HG03469 (cell line): ENCODE results near the gene ENOPH1.
"Not testable (repeated sequence)": the region's sequence is repeated elsewhere in the genome, so short reads cannot be mapped to it uniquely, and the experiment has no call there.

ENCODE experiments used
- ATAC-seq: cut with Tn5 transposase; IDR thresholded peaks from one replicate; pipeline ENCODE4 v1.9.1; 2021; ENCODE audit warnings: mild to moderate bottlenecking, moderate library complexity, moderate number of reproducible peaks; ENCODE audit not compliant: unreplicated experiment

ENOPH1 gene

DNA sequence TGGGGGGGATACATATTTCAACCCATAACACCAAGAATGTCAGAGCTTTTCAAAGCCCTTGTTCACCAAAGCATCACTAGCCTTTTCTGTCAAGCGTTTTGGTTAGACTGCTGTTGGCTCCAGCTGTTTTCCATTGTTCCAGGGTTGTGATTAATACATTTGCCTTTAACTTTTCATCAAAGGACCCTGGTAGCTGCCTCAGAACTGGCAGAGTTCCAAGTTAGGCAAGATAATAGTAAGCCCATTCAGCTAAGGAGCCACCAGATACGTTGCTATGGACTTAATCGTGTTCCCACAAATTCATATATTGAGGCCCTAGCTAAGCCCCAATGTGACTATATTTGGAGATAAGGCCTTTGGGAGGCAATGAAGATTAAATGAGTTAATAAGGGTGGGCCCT lies 37.1 kb downstream of the ENOPH1 start:
- ATAC-seq: no peak

DNA sequence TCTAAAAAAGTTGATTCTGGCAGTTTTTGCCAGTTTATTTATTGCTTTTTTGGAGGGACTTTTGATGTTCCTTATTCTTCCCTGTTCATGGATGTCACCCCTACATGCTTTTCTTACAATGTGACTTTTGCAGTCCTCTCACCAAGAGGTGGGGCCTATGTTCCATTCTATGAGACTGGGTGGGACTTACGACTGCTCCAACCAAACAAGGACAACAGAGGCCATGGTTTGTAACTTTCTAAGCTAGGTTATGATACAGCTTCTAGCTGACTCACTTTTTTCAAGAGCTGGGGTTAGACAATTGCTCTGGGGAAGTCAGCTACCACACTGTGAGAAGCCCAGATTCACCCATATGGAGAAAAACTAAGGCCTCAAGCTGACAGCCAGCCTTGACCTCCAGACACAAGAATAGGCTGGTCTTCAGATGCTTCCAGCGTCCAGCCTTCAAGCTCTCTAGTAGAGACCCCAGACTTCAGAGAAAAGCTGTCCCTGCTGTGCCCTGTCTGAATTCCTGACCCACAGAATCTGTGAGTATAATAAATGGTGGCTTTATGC lies 39.5 kb downstream of the ENOPH1 start:
- no peak for ATAC-seq

DNA sequence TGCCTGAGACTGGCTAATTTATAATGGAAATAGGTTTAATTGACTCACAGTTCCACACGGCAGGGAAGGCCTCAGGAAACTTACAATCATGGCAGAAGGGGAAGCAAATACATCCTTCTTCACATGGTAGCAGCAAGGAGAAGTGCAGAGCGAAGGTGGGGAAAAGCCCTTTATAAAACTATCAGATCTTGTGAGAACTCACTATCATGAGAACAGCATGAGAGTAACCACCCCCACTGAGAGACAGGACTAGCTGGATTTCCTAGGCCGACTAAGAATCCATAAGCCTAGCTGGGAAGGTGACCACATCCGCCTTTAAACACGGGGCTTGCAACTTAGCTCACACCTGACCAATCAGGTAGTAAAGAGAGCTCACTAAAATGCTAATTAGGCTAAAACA lies 42.7 kb downstream of the ENOPH1 start:
- not testable (repeated sequence) for ATAC-seq

DNA sequence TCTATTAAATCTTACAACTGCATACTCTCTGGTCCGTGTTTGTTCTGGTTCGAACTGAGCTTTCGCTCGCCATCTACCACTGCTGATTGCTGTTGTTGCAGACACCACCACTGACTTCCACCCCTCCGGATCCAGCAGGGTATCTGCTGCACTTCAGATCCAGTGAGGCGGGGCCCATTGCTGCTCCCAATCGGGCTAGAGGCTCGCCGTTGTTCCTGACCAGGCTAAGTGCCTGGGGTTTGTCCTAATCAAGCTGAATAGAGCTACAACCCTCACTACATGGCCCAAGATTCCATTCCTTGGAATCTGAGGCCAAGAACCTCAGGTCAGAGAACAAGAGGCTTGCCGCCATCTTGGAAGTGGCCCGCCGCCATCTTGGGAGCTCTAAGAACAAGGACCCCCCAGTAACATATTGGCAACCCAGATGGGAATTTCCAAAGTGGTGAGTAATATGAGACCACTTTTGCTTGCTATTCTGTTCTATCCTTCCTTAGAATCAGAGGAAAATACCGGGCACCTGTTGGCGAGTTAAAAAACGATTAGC lies 43.3 kb downstream of the ENOPH1 start:
- ATAC-seq: no peak

DNA sequence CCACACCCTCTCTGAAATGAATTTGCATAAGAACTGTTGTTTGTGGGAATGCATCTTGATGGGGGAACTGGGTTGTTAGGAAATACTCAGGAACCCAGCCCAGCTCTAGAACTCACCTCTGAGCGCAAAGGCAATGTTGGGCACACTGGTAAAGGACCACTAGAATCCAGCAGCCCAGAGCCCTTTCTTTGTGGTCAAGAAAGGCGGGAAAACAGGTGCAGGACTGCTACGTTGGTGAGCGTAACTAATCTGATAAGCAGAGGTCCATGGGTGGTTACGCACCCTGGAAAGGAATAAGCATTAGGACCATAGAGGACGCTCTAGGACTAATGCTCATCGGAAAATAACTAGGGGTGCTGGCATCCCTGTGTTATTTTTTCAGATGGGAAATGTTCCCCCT lies 45.5 kb downstream of the ENOPH1 start:
- not testable (repeated sequence) for ATAC-seq

DNA sequence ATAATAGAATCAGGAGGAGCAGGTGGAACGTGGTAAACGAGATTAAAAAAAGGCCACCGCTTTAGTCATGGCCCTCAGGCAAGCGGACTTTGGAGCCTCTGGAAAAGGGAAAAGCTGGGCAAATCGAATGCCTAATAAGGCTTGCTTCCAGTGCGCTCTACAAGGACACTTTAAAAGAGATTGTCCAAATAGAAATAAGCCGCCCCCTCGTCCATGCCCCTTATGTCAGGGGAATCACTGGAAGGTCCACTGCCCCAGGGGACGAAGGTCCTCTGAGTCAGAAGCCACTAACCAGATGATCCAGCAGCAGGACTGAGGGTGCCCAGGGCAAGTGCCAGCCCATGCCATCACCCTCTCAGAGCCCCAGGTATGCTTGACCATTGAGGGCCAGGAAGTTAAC lies 47.1 kb downstream of the ENOPH1 start:
- ATAC-seq: not testable (repeated sequence)

DNA sequence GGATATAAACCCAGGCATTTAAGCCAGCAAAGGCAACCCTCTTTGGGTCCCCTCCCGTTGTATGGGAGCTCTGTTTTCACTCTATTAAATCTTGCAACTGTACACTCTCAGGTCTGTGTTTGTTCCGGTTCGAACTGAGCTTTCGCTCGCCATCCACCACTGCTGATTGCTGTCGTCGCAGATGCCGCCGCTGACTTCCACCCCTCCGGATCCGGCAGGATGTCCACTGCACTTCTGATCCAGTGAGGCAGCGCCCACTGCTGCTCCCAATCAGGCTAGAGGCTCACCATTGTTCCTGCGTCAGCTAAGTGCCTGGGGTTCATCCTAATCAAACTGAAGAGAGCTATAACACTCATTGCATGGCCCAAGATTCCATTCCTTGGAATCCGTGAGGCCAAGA lies 49.2 kb downstream of the ENOPH1 start:
- ATAC-seq: no peak

DNA sequence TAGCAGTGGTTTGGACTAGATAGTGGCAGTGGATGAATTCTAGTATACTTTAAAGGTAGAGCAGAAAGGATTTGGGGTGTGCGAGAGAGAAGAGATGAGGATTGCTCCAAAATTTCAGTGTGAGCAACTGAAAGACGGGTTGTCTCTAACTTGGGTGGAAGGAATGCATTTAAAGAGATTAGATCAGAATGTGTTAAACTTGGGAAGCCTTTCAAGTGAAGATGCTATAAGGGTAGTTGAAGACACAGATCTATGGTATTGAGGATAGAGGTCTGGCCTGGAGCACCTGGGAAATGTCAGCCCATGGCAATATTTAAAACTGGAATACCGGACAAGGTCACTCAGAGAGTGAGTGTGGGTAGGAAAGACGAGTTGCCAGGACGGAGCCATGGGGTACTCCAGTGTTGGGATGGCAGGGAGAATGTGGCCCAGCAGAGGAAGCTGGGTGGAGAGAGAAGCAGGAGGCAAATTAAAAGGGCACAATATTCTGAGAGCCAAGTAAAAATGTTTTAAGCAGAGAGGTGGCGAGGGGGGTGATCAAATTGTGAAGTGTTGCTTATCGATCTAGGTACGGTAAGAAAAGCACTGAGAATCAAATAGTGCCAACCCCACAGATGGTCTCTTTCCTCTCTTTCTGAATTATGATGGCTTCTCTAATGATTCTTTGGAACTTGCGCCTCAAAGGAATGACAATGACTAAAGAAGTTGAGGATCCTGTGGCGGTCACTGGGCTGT lies 50.5 kb downstream of the ENOPH1 start:
- ATAC-seq: no peak

DNA sequence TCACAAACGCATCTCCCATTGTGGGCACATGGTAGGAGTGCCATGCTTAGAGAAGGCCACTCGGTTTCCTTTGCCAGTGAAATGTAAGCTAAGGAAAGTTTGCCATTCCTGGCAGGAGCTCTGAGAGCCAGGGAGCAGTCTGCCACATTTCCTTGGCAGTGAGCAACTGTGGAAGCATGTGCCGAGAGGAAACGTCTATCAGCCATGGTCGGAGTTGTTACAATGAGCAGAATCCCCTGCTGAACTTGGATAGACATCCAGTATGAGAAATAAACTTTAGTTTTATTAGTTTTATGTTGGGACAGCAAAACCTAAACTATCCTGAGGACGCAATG lies 51.1 kb downstream of the ENOPH1 start:
- ATAC-seq: no peak

DNA sequence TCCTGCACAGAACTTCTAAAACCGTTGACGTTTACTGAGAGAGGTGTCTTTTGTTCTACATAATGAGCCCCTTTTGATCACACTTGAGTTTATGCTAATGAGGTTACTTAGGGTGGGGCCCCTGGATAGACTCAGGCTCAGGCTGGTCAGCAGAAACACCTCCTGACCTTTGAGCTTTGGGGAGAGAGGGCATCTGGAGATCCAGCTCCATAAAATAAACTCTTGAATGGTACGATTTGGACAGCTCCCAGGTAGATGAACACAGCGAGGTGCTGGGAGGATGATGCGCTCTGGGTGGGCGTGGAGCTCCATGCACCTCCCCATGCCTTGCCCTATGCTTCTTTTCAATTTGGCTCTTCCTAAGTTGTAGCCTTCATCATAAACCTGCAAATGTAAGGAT lies 52.0 kb downstream of the ENOPH1 start:
- ATAC-seq: no peak

DNA sequence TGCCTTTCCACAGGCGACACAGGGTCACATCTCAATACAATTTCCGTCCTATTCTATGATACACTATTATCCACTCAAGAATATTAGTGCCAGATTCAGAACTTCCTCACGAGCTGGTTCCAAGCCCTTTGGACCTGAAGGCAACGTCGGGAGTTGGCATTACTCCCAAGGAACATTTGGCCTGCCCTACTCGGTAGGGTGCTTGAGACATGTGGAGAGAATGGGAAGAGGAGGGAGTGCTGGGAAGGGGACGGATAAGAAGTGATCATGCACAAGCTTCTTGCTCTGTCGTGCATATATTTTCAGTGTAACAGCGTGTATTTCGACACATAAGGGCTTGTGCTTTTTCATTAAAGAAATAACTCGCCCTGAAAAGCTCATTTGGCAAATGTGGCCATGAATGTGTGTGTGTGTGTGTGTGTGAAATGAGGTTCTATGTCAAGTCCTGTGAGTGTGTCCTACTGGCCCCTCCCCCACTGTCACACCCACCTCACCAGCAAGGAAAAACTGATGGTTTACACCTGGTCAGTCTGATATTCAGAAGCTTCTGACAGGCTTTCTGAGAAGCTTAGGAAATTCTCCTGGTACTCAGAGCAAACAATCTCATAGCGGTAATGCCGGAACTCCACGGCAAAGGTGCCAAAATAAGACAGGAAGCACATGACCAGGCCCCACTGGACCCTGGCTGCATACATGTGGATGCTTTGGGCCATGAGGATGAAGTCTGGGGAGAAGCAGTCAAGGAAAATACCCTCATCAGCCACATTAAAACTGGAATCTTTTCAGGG lies 54.8 kb downstream of the ENOPH1 start:
- no peak for ATAC-seq

DNA sequence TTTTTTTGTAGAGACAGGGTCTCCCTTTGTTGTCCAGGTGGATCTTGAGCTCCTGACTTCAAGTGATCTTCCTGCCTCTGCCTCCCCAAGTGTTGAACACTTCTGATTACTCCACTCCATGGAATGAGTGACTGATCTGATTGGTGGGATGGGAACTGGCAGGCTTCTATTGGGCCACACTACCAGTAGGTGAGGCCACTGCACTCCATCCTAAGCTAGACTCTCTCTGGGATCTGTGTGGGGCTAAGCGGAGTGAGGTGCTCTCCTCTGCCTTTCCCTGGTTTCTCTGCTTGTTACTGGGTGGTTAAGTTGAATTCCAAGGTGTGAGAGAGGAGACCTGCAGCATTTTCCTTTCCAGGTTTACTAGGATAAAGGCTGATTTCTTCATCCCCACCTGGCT lies 58.7 kb downstream of the ENOPH1 start:
- ATAC-seq: no peak

DNA sequence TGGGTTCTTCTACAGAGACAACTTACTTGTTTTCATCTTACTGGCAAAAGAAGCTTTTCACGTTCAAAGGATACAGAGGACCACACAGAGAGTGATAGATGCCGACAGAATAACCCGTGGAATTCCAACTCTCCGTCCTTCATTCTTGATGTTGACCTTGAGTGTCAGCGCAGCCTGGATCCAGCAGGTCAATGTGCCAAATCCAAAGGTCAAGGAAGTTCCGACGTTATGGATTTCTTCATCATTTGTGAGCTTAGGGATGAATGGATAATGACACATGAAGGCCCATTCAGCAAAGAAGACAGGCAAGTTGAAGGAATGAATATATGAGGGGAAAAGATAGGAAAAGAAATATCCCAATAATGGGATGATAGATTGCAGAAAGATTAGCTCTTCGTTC lies 59.6 kb downstream of the ENOPH1 start:
- ATAC-seq: no peak

DNA sequence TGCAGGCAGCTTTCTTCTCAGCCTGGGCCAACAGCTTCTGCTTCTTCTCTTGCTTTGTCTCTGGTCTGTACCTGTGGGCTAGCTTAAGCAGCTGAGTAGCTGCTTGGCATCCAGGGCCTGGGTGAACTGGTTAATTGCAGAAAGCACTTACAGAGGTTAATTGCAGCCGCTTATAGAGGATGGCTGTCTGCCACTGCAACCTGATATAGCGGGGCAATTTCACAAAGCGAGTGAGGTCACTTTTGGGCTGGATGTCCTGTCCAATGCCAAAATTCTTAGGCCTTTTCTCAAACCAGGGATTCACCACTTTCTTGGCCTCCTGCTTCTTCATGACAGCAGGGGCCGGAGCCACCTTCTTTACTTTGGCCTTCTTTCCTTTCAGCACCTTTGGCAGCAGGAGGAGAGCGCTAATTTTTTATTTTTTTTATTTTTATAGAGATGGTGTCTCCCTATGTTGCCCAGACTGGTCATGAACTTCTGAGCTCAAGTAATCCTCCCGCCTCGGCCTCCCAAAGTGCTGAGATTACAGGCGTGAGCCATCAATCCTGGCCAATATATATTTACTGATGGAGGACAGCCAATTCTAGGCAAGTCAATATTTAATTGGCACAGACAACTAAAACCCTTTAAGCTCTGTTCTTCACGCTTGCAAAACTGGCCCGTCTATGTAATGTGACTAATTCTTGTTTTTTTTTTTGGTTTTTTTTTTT lies 61.0 kb downstream of the ENOPH1 start:
- ATAC-seq: no peak

DNA sequence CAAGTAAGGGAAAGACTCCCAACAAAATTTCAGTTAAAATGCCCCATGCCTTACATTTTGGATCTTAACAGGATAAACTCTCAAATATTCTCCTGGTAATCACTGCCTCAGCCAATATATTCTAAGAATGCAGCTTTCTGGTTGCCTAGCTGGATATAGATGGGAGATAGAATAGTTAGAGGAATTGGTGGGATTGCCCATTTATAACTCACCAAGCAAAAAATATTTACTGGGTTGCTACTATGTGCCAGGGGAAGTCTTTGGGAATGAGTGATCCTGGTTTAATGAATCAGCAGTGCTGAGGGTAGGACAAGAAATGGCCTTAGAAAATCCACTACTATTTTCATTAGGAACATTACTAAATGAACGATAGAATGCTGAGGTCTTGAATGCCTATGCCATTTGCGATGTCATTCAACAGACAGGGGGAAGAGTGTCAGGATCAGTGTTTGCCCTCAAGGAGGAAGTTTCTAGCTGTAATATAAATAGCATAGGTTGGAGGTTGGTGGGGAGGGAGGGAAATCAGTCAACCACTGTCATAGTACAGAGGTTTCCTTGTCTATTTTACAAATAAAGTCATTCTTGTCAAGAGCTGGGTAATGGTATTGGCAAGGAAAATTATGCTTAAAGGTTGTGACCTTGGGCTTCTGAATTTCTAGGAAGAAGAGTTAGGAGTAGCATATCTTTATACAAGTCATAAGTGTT lies 63.5 kb downstream of the ENOPH1 start:
- no peak for ATAC-seq

DNA sequence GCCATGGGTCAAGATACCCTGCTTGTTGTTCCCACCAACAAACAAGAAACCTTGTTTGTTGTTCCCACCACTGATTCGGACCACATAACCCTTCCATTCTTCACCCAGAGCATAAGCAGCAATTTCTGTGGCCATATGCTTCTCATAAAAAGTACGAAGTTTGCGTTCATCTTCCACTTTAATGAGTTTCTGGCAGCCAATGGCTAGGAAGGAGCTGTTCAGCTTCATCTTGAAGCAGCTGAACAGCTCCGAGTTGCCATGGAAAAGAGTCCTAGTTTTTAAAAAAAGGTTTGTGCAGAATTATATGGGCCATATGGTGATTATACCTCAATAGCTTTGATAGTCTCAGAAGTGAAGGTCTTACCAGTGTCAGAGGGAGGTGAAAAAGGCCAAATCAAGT lies 65.3 kb downstream of the ENOPH1 start:
- no peak for ATAC-seq

DNA sequence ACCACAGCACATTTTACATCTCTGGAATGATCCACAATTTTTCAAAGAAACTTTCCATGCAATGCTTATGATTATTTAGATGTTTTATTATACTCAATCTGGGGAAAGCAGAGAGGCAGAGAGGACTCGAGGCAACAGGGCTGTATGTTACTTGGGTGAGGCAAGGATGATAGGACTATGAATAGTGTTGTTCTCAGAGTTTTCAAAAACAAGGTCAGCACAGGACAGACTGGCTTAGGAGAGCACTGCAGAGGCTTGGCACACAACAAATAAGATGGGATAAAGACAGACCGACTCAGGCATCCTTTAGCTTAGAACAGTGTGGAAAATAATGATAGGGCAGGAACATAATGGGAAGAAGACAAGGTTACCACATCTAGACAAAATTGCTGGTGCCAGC lies 66.0 kb downstream of the ENOPH1 start:
- ATAC-seq: no peak

DNA sequence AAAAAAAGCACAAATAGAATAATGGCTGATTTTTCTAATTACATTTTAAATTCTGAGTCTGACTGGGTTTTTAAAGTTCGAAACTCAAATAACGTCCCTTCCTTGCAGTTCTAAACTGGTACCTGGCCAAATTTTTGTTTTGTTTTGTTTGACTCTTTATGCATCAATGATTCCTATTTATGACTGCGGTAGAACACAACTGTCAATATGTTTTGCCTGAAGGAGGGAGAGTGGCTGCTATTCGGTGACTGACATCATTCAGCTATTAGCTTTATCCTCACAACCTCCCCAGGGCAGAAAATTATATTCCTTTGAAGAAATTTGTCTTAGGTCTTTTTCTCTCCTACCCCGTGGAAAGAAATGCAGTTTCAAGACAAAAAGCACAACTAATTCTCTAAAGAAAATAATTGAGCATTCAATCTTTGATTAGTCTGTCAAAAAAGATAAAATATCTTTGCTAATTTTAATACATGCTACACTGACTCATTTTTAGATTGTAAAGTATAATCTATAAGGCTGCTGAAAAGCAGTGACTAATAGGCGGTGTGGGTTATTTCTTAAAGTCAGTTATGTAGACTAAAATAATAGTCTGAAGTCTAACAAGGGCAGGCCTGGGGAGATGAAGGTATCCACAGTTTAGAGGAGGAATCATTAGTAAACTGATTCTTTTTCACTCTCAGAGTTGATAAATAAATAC lies 69.5 kb downstream of the ENOPH1 start:
- no peak for ATAC-seq

DNA sequence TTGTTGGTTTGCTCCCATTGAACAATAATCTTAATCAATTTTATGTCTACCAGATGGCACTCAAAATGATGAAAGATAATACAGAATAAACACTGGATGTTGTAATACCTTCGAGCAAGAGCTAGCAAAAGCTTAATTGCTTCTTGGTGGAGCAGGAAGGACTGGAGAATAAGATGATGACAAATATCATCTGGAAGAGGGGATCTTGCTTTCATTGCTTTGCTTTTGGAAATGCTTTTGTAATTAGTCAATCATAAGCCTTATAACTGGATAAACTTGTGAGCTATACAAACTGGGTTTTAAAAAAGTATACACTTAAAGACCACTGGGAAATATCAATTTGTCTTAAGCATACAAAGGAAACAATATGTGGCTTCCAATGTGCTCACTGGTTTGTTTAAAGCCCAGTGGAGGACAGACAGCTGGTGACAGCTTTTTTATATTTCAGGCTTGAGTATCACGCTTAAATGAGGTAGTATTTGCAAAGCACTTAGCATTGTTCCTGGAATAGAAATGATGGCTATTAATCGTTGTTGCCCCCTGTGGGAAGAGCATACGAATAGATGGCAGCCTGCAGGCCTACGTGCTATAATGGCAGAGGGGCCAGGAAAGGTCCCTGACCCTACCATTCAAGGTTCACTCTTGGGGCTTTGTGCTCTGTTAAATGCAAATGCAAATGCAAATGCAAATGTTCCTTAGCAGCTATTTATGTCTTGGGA lies 70.2 kb downstream of the ENOPH1 start:
- ATAC-seq: no peak

DNA sequence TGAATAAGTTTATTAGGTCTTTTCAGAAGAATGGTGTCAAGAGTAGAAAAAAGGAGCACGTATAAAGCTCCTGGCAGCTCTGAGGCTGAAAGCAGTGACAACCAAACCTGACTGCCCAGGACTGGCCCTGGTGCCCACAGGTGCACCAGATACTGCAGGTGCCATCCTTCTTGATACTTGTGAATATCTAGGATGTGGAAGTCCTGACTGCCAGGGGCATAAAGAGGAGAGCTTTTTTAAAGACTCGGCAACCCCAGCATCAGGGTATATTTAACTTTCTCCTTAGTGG lies 70.7 kb downstream of the ENOPH1 start:
- no peak for ATAC-seq
